Measurements from ENCODE around the gene SLC41A3.
A peak's percentile ranks its signal among the peaks of the same experiment; 100 is the strongest.

Gene SLC41A3

GRCh38 chr3:126124148-126124868, 40.4 kb upstream of the SLC41A3 start:
- CTCF ChIA-PET, result interaction anchor here (0.8 kb wide), 1 partner anchor 10 kb away, joined by 3 read pairs; no protein-coding TSS in a partner anchor
- no peaks in the 10 kb centered on the region for H3K36me3 ChIP-seq (ENCODE audit: control insufficient read depth in 2 of 2, insufficient read depth in 1 of 2, low read length in 2 of 2)
- POLR2A ChIA-PET, result no interaction called here
- H3K9me3 ChIP-seq (ENCODE audit: control insufficient read depth, insufficient read depth, low read depth, low read length), result no peaks in the 10 kb centered on the region
- no peaks in the 10 kb centered on the region for H3K4me1 ChIP-seq (ENCODE audit: control insufficient read depth, insufficient read depth, low read length)
- no peak overlapping the region for H3K27ac ChIP-seq (ENCODE audit: extremely low read depth, low read depth, low read length)
- TF ChIP-seq ZNF510 (tag by site-specific recombination; IDR thresholded peaks at IDR 0.05; ENCODE audit: insufficient replicate concordance) (no peak), ZNF341 (tag by site-specific recombination; IDR thresholded peaks at IDR 0.05; ENCODE audit: low read depth) (0 out of 2 replicates have a peak, but pooled peaks have one; percentile 14)
- no peak overlapping the region for H3K4me3 ChIP-seq (ENCODE audit: low read depth, low read length)

GRCh38 chr3:126121632-126122031, 37.7 kb upstream of the SLC41A3 start:
- TF ChIP-seq ZNF211 (tag by site-specific recombination; IDR thresholded peaks at IDR 0.05; ENCODE audit: low read depth) (no peak), ZNF16 (tag by site-specific recombination; IDR thresholded peaks at IDR 0.05; ENCODE audit: low read depth) (no peak), ZNF747 (tag by site-specific recombination; IDR thresholded peaks at IDR 0.05) (no peak), ZBTB7A (tag by site-specific recombination; IDR thresholded peaks at IDR 0.05; ENCODE audit: low read depth) (no peak), ZNF26 (tag by site-specific recombination; IDR thresholded peaks at IDR 0.05) (no peak), ZNF549 (tag by site-specific recombination; IDR thresholded peaks at IDR 0.05) (no peak), ZNF530 (tag by site-specific recombination; IDR thresholded peaks at IDR 0.05; ENCODE audit: low read depth) (no peak), GLI2 (tag by site-specific recombination; IDR thresholded peaks at IDR 0.05; ENCODE audit: borderline replicate concordance, low read depth) (no peak), ZNF664 (tag by site-specific recombination; IDR thresholded peaks at IDR 0.05) (no peak), ZEB2 (tag by site-specific recombination; IDR thresholded peaks at IDR 0.05) (no peak)
- no peak overlapping the region for H3K27ac ChIP-seq (ENCODE audit: extremely low read depth, low read depth, low read length)
- H3K4me1 ChIP-seq (ENCODE audit: control insufficient read depth, insufficient read depth, low read length), result no peaks in the 10 kb centered on the region
- no peaks in the 10 kb centered on the region for H3K9me3 ChIP-seq (ENCODE audit: control insufficient read depth, insufficient read depth, low read depth, low read length)
- CTCF ChIA-PET, result interaction anchor here (1.3 kb wide), 1 partner anchor 12 kb away, joined by 3 read pairs; no protein-coding TSS in a partner anchor
- POLR2A ChIA-PET, result no interaction called here
- no peaks in the 10 kb centered on the region for H3K36me3 ChIP-seq (ENCODE audit: control insufficient read depth in 2 of 2, insufficient read depth in 1 of 2, low read length in 2 of 2)
- H3K4me3 ChIP-seq (ENCODE audit: low read depth, low read length), result no peak overlapping the region

- POLR2A ChIA-PET, result no interaction called here
- CTCF ChIA-PET, result interaction anchor here (1.3 kb wide), 1 partner anchor 12 kb away, joined by 3 read pairs; no protein-coding TSS in a partner anchor
- TF ChIP-seq KLF17 (tag by site-specific recombination; IDR thresholded peaks at IDR 0.05) (no peak), ZNF473 (tag by site-specific recombination; IDR thresholded peaks at IDR 0.05) (no peak), ZNF555 (tag by site-specific recombination; conservative IDR thresholded peaks at IDR 0.05) (no peak), MZF1 (tag by site-specific recombination; IDR thresholded peaks at IDR 0.05; ENCODE audit: borderline replicate concordance) (no peak), ZNF639 (tag by site-specific recombination; IDR thresholded peaks at IDR 0.05) (no peak)
Measured at GRCh38 chr3:126121074-126121473, 37.1 kb upstream of the SLC41A3 start.

More at GRCh38 chr3:126121074-126121473, 37.1 kb upstream of the SLC41A3 start:
- Histone ChIP-seq H3K36me3 (ENCODE audit: control insufficient read depth in 2 of 2, insufficient read depth in 1 of 2, low read length in 2 of 2) (no peaks in the 10 kb centered on the region), H3K4me1 (ENCODE audit: control insufficient read depth, insufficient read depth, low read length) (no peaks in the 10 kb centered on the region), H3K4me3 (ENCODE audit: low read depth, low read length) (no peak overlapping the region), H3K27ac (ENCODE audit: extremely low read depth, low read depth, low read length) (no peak overlapping the region), H3K9me3 (ENCODE audit: control insufficient read depth, insufficient read depth, low read depth, low read length) (no peaks in the 10 kb centered on the region)

Data from HEK293 (cell line).